Fibroblast of villous mesenchyme (primary cell): ENCODE measurements around the gene MFAP5. TPM values are rescaled to one million over a fixed set of nuclear protein-coding genes. Genes with fewer than 3 reads are reported as not detected.

Experiments
- DNase-seq: peaks from one replicate; pipeline ENCODE4 v3.0.0-alpha.2; 2010; ENCODE audit warnings: low read depth
- H3K4me3 ChIP-seq: 2 replicates; pipeline ENCODE4 v1.5.1; 2011; ENCODE audit warnings: low read depth, mild to moderate bottlenecking, low read length
- total RNA-seq: library from RNA; depleted of rRNA; stranded (reverse); fragments of >200 nt; gene quantifications from 2 replicates; pipeline ENCODE4 v1.2.3, GENCODE V29; 2012
- TF ChIP-seq, protein P1 (sequence below): IDR thresholded peaks from 2 replicates; pipeline ENCODE4 v1.5.1; 2012; ENCODE audit warnings: low read depth, mild to moderate bottlenecking, low read length; ENCODE audit not compliant: insufficient read depth

MFAP5 gene
- total RNA-seq, 1 donor = 0.86 TPM

DNA sequence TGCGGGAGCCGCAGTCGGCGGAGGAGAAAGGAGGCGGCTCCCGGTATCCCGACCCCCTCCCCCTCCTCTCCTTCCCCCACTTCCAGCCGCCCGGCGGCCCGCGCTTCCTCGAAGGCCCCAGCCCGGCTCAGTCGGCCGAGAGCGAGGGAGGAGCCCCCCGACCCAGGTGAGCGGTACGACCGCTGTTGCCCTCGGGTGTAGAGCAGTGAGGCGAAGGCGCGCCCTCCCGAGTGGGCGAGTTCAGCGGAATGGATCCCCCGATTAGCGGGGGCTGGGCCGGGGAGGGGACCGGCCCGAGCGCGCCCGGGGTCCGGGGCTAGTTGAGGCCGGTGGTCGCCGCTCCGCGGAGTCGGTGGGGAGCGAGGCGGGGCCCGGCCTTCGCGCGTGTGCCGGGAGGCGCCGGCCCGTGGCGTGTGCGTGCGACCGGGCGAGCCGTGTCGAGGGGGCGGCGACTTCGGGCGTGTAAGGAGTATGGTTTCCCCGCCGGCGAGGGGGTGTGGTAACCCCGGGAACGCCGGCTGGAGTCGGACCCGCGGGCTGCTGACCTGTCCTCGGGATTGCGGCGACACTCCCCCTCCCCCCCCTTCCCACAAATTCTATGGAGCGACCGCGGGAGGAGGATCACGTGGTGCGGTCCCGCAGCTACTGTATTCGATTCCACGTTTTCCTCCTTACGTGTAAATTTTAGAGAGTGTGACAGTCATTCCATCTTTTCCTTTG lies 35.7 kb upstream of the MFAP5 start:
- TF ChIP-seq, protein P1, sequence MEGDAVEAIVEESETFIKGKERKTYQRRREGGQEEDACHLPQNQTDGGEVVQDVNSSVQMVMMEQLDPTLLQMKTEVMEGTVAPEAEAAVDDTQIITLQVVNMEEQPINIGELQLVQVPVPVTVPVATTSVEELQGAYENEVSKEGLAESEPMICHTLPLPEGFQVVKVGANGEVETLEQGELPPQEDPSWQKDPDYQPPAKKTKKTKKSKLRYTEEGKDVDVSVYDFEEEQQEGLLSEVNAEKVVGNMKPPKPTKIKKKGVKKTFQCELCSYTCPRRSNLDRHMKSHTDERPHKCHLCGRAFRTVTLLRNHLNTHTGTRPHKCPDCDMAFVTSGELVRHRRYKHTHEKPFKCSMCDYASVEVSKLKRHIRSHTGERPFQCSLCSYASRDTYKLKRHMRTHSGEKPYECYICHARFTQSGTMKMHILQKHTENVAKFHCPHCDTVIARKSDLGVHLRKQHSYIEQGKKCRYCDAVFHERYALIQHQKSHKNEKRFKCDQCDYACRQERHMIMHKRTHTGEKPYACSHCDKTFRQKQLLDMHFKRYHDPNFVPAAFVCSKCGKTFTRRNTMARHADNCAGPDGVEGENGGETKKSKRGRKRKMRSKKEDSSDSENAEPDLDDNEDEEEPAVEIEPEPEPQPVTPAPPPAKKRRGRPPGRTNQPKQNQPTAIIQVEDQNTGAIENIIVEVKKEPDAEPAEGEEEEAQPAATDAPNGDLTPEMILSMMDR = no peak
- peak; percentile 43 for DNase-seq
- peak overlapping the region; percentile 90 for H3K4me3 ChIP-seq

GRCh38 chr12:8697476-8698131 lies 35.0 kb upstream of the MFAP5 start, which contains the start of gene RIMKLB:
Gene RIMKLB (plus strand): TSS chr12:8697991. CDS start chr12:8713867, 15,876 bp downstream.
- TF ChIP-seq, protein P1 = no peak
- H3K4me3 ChIP-seq = peak within 1 kb of the TSS; percentile 90
- peak; percentile 64 for DNase-seq

GRCh38 chr12:8697120-8697475 lies 34.5 kb upstream of the MFAP5 start:
- TF ChIP-seq, protein P1 = no peak
- H3K4me3 ChIP-seq = peak overlapping the region; percentile 90
- peak; percentile 39 for DNase-seq

DNA sequence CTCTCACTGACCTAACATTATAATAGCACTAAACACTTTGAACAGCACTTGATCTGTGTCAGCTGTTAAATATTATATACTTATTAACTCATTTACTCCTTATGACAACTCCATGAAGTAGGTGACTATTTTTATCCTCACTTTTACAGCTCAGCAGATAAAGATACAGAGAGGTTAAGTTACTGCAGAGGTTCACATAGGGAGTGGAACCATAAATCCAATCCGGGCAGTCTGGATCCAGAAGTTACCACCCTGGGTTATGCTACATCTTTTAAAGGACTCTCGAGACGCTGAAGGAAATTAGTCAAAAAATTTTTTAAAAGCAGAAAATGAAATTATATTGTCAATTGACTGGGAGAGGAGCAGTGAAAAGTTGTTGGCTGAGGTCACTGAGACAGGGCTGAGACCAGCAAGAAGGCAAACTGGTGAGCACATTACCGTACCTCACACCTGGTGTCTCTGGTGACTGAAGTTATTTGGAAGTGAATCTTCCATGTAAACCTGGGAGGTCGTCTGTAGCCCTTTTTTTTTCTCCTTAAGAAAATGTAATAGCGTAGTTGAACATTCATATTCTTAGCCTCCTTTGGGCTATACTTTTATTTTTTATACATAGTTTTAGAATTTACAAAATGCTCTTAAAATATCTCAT lies 33.9 kb upstream of the MFAP5 start:
- TF ChIP-seq, protein P1 = no peak
- H3K4me3 ChIP-seq = peak overlapping the region; percentile 90
- no peak for DNase-seq

GRCh38 chr12:8695116-8695515 lies 32.5 kb upstream of the MFAP5 start:
- H3K4me3 ChIP-seq = no peak overlapping the region
- TF ChIP-seq, protein P1 = no peak

DNA sequence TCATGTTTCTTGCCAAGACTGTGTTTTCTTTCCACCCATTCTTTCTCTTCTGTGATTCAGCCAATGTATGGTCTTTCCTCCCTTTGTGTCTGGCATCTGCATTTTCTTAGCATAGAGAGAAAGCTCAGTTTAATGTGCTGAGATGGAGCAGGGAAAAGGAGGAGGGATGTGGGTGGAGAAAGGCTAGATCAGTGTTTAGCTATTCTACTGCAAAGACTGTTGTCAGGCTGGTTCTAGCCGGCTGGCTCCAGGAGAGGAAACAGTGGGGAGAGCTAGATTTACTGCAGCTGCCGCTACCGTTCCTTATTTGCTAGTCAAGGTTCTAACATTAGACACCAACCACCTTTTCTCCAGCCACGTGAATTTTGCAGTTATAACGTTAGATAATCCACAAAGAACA lies 29.9 kb upstream of the MFAP5 start:
- no peak overlapping the region for H3K4me3 ChIP-seq
- TF ChIP-seq, protein P1 = no peak
- DNase-seq = peak; percentile 33

More at GRCh38 chr12:8695116-8695515, 32.5 kb upstream of the MFAP5 start:
- DNase-seq = no peak
